Thyroid gland (tissue), 4 donors: ENCODE results near the gene GPR83. TPM values are rescaled to one million over a fixed set of nuclear protein-coding genes. Genes with fewer than 3 reads are reported as not detected.
A peak's percentile ranks its signal among the peaks of the same experiment; 100 is the strongest.
"Not testable (repeated sequence)": the region's sequence is repeated elsewhere in the genome, so short reads cannot be mapped to it uniquely, and the experiment has no call there.

ENCODE experiments used
- DNase-seq, 2 donors: peaks; one replicate each; pipeline ENCODE4 v3.0.0-alpha.2; 2019
- H3K27ac ChIP-seq, 3 donors: fragments of 200-600 bp; sonication (generic); 1 replicate in 2 of 3; 2 replicates in 1 of 3; pipeline ENCODE4 v1.5.1; 2016 to 2019; ENCODE audit warnings: mild to moderate bottlenecking in 1 of 3, moderate library complexity in 1 of 3
- H3K27me3 ChIP-seq: fragments of 200-600 bp; sonication (generic); one replicate; pipeline ENCODE4 v1.5.1; 2019
- H3K36me3 ChIP-seq, 2 donors: fragments of 200-600 bp; sonication (generic); one replicate each; pipeline ENCODE4 v1.5.1; 2016 to 2019
- H3K4me1 ChIP-seq, 2 donors: fragments of 200-600 bp; sonication (generic); one replicate each; pipeline ENCODE4 v1.5.1; 2017 to 2019
- H3K4me3 ChIP-seq, 3 donors: fragments of 200-600 bp; sonication (generic); replicated peaks in 1 of 3; 1 replicate in 2 of 3; 2 replicates in 1 of 3; pipeline ENCODE4 v1.5.1; 2016; ENCODE audit warnings: mild to moderate bottlenecking in 1 of 3
- H3K9me3 ChIP-seq: fragments of 200-600 bp; sonication (generic); one replicate; pipeline ENCODE4 v1.5.1; 2017
- POLR2A ChIP-seq, 2 donors: fragments of 450-650 bp; IDR thresholded peaks; one replicate each; pipeline ENCODE4 v1.6.1; 2017; ENCODE audit warnings: antibody characterized with exemption in 2 of 2, mild to moderate bottlenecking in 2 of 2, moderate library complexity in 1 of 2
- WGBS, 2 donors: methylation state at CpG; one replicate each; pipeline ENCODE4 v1.1.5; 2017; 5-methylcytosine and 5-hydroxymethylcytosine counted together
- intact Hi-C: fragments of 100-400 bp; cut with DNase I; formaldehyde crosslinking; loops from one replicate; pipeline ENCODE4 v1.15.1; 2023
- total RNA-seq, 4 donors: library from RNA; depleted of rRNA; stranded (reverse); fragments of >200 nt; gene quantifications; one replicate each; pipeline ENCODE4 v1.2.3, GENCODE V29; 2016
- TF ChIP-seq, protein P1 (sequence below), 6 experiments: fragments of 200-600 bp in 3 of 6; fragments of 450-650 bp in 3 of 6; sonication (generic) in 3 of 6; IDR thresholded peaks; one replicate each; pipeline ENCODE4 v1.5.1; 2016 to 2019; ENCODE audit warnings: antibody characterized with exemption in 6 of 6, mild to moderate bottlenecking in 2 of 6, inconsistent platforms in 1 of 6, moderate library complexity in 1 of 6

The GPR83 gene
- total RNA-seq, 4 donors from 2014 or later, result 0.81 to 9.4 (median 4.4) TPM

DNA sequence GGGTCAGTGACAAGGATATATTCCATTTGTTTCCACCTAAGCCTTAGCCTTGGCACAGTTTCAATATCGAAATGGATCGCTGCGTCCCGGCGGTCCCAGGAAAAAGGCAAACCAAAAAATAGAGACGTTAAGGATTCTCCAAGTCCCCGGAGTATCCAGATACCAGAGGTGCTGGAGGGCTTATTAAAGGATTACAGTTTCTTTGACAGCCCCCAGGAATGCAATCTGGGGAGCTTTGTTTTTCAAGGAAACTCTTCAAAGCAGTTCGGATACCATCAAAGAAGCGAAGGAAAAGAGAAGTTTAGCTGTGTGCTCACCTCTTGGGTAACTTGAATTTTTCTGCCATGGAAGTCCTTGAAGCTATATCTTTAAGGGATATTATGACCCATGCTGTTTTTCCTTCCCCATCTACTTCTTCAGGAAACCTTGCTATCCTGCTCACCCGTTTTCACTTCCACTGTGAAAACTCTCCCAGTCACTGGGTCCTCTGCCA, 600 bp upstream of the GPR83 start:
- H3K4me3 ChIP-seq, result peak overlapping the region; percentile 12 to 38 (median 29)
- no peaks in the 10 kb centered on the region for H3K27me3 ChIP-seq
- no peaks in the 10 kb centered on the region for H3K36me3 ChIP-seq
- no peak for DNase-seq
- peaks cover 0 to 3% of the 10 kb centered on the region in 2 donors for H3K4me1 ChIP-seq
- no peaks in the 10 kb centered on the region for H3K9me3 ChIP-seq
- TF ChIP-seq POLR2A (IDR thresholded peaks at IDR 0.05), result no peak
- TF ChIP-seq, protein P1, sequence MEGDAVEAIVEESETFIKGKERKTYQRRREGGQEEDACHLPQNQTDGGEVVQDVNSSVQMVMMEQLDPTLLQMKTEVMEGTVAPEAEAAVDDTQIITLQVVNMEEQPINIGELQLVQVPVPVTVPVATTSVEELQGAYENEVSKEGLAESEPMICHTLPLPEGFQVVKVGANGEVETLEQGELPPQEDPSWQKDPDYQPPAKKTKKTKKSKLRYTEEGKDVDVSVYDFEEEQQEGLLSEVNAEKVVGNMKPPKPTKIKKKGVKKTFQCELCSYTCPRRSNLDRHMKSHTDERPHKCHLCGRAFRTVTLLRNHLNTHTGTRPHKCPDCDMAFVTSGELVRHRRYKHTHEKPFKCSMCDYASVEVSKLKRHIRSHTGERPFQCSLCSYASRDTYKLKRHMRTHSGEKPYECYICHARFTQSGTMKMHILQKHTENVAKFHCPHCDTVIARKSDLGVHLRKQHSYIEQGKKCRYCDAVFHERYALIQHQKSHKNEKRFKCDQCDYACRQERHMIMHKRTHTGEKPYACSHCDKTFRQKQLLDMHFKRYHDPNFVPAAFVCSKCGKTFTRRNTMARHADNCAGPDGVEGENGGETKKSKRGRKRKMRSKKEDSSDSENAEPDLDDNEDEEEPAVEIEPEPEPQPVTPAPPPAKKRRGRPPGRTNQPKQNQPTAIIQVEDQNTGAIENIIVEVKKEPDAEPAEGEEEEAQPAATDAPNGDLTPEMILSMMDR (IDR thresholded peaks at IDR 0.05), result no peak
- intact Hi-C loops, result no loop called here
- peak overlapping the region in 1 of 3 donors; percentile 9 for H3K27ac ChIP-seq
- WGBS, 2 donors, result 15 to 21% methylated on average over 10 of the region's 10 CpGs

DNA sequence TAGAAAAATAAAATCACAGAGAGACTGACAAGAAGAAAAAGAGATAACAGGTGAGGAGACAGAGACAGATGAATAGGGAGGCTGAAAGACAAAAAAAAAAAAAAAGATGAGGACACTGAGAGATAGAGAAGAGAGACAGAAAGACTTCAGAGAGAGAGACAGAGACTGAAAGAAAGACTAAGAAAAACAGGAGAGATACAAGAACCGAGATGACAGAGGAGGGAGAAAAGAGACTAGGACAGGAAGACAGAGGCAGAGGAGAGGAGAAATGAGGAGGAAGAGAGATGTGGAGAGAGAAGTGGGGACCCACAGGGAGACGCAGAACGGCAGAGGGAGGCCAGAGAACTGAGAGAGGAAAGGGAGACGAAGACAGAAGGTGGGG, 771 bp downstream of the GPR83 start:
- H3K9me3 ChIP-seq, result no peaks in the 10 kb centered on the region
- intact Hi-C loops, result no loop called here
- peaks cover 0 to 3% of the 10 kb centered on the region in 2 donors for H3K4me1 ChIP-seq
- TF ChIP-seq POLR2A (IDR thresholded peaks at IDR 0.05), result no peak
- TF ChIP-seq, protein P1 (IDR thresholded peaks at IDR 0.05), result no peak
- H3K4me3 ChIP-seq, result peak overlapping the region in 2 of 3 donors; percentile 12 to 38
- no peak overlapping the region for H3K27ac ChIP-seq
- no peak for DNase-seq
- 22 to 30% methylated on average over 4 of the region's 4 CpGs for WGBS, 2 donors
- no peaks in the 10 kb centered on the region for H3K27me3 ChIP-seq
- no peaks in the 10 kb centered on the region for H3K36me3 ChIP-seq

DNA sequence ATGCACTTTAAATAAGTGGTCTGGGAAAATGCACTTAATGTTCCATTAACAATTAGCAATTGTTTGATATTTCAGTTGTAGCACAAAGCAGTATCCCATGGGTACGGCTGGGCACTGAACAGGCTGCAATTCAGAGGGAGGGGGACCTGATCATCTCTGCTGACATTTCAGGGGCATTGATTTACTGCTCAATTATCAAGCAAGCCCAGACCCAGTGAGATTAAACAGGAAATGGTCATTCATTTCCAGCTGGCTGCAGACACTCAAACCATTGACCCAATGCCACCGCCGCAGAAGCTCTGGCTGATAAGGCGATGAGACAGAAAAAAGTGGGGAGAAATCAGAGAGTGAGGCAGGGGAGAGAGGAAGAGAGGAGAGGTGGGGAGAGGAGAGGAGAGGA, 1.2 kb downstream of the GPR83 start:
- H3K4me1 ChIP-seq, result peaks cover 0 to 3% of the 10 kb centered on the region in 2 donors
- H3K27me3 ChIP-seq, result no peaks in the 10 kb centered on the region
- no peaks in the 10 kb centered on the region for H3K36me3 ChIP-seq
- TF ChIP-seq POLR2A (IDR thresholded peaks at IDR 0.05), result no peak
- TF ChIP-seq, protein P1 (IDR thresholded peaks at IDR 0.05), result no peak
- H3K9me3 ChIP-seq, result no peaks in the 10 kb centered on the region
- WGBS, 2 donors, result 60 to 64% methylated on average over 4 of the region's 4 CpGs
- intact Hi-C loops, result no loop called here
- H3K4me3 ChIP-seq, result no peak overlapping the region
- H3K27ac ChIP-seq, result no peak overlapping the region
- DNase-seq, result no peak

DNA sequence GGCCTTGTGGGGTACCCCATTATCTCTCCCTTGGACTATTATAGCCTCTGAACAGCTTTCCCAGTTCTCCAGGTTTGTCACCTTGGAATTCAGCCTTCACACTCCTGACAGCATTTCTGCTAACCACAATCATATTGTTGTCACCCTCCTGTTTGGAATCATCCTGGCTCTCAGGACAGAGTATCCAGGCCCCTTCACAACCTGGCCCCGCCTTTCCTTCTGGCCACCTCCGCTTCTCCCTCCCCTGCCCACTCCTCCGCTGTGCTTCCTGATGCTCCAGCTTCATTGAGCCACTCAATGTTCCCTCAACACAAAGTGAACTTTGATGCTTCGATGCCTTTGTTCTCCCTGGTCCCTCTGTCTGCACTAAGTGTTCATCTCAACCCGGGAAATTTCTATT, 3.1 kb downstream of the GPR83 start:
- DNase-seq, result no peak
- WGBS, 2 donors, result 72 to 89% methylated on average over 5 of the region's 5 CpGs
- H3K36me3 ChIP-seq, result no peaks in the 10 kb centered on the region
- H3K9me3 ChIP-seq, result no peaks in the 10 kb centered on the region
- no peak overlapping the region for H3K4me3 ChIP-seq
- intact Hi-C loops, result no loop called here
- H3K27ac ChIP-seq, result no peak overlapping the region
- peaks cover 0 to 3% of the 10 kb centered on the region in 2 donors for H3K4me1 ChIP-seq
- TF ChIP-seq POLR2A (IDR thresholded peaks at IDR 0.05), result no peak
- TF ChIP-seq, protein P1 (IDR thresholded peaks at IDR 0.05), result no peak
- no peaks in the 10 kb centered on the region for H3K27me3 ChIP-seq

DNA sequence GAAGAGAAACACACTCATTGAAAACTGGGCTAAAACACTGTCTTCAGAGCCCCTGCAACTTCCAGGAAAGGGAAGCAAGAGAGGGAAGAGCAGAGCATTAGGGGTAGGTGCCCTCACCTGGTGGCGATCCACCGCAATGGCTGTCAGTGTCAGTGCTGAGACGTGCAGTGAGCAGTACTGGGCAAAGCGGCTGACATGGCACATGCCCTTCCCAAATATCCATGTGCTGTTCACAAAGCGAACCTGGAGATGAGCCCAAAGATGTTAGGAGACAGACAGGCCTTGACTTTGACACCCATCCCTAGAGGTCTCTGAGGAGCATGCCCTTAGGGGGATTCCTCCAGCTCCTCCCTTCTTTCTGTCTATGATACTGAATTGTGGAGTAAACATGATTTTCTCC, 4.9 kb downstream of the GPR83 start:
- intact Hi-C loops, result no loop called here
- no peak overlapping the region for H3K27ac ChIP-seq
- H3K36me3 ChIP-seq, result no peaks in the 10 kb centered on the region
- peaks cover 0 to 3% of the 10 kb centered on the region in 2 donors for H3K4me1 ChIP-seq
- 92 to 95% methylated on average over 5 of the region's 5 CpGs for WGBS, 2 donors
- no peaks in the 10 kb centered on the region for H3K9me3 ChIP-seq
- no peak for DNase-seq
- no peak for TF ChIP-seq POLR2A (IDR thresholded peaks at IDR 0.05)
- TF ChIP-seq, protein P1 (IDR thresholded peaks at IDR 0.05), result no peak
- no peaks in the 10 kb centered on the region for H3K27me3 ChIP-seq
- no peak overlapping the region for H3K4me3 ChIP-seq

DNA sequence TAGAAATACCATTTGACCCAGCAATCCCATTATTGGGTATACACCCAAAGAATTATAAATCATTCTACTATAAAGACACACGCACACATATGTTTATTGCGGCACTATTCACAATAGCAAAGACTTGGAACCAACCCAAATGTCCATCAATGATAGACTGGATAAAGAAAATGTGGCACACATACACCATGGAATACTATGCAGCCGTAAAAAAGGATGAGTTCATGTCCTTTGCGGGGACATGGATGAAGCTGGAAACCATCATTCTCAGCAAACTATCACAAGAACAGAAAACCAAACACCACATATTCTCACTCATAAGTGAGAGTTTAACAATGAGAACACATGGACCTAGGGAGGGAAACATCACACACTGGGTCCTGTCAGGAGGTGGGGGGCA, 9.3 kb downstream of the GPR83 start:
- H3K27ac ChIP-seq, H3K36me3 ChIP-seq, H3K4me3 ChIP-seq, H3K9me3 ChIP-seq, H3K4me1 ChIP-seq, H3K27me3 ChIP-seq, intact Hi-C loops, DNase-seq: not testable (repeated sequence)
- 97 to 98% methylated on average over 4 of the region's 4 CpGs for WGBS, 2 donors
